Activated naive CD4-positive, alpha-beta T cell treated with Interleukin-2 at 50 U/mL for 16 hours (primary cell): ENCODE measurements around the gene NCOA7.
A peak's percentile ranks its signal among the peaks of the same experiment; 100 is the strongest.
"Not testable (repeated sequence)": the region's sequence is repeated elsewhere in the genome, so short reads cannot be mapped to it uniquely, and the experiment has no call there.

Experiments
- DNase-seq: peaks from one replicate; pipeline ENCODE4 v3.0.0-alpha.2; 2020

The NCOA7 gene

DNA sequence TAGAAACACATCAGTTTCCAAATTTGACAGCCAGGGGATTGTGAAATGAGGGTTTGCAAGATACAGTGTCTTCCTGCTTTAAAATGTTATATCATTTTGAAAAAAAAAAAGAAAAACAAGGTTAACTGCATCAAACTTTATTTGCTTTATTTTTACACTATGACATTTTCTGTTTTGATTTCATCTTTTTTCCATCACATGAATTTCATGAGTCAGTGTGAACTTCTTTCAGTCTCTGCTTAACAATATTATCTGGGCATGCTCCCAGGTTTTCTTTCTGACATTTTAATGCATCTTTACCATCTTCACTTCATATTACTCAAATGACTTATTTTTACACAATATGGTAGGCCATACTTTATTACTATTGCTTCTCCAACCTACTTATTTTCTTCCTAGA lies 1.9 kb downstream of the NCOA7 start:
- no peak for DNase-seq

DNA sequence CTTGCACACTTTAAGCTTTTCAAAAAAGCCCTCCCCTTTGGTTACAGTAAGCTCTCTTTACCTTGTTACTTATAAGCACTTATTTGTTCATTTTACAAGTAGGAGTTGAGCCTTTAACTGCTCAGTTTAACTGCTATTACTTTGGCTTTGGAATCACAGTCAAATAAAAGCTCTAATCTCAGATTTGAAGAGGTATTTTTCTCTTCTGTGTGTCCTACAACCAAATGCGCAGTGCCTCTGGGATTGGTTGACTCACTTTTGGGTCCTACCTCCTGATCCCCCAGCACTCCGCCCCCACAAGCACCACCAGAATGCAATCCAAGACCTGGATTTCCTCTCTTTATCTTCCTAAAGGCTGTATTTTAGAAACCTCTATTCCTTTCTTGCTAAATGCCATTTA lies 2.5 kb downstream of the NCOA7 start:
- no peak for DNase-seq

DNA sequence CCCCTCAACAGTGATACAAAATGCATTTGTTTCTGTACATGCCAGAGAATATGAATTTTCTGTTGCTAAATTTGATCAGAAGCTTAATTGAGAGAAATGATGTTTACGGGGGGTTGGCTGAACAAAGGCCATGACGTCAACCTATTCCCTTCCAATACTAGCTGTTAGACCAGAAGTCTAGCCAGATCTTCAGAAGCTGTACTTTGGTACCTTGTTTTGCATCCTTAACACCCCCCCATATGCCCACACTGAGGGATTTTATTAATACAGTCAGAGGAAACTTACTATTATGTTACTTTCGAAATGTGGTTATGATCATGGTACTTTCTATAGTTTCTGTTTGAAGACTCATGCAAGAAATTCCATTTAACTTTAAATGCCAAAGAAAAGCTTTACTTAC lies 3.1 kb downstream of the NCOA7 start:
- DNase-seq, result no peak

DNA sequence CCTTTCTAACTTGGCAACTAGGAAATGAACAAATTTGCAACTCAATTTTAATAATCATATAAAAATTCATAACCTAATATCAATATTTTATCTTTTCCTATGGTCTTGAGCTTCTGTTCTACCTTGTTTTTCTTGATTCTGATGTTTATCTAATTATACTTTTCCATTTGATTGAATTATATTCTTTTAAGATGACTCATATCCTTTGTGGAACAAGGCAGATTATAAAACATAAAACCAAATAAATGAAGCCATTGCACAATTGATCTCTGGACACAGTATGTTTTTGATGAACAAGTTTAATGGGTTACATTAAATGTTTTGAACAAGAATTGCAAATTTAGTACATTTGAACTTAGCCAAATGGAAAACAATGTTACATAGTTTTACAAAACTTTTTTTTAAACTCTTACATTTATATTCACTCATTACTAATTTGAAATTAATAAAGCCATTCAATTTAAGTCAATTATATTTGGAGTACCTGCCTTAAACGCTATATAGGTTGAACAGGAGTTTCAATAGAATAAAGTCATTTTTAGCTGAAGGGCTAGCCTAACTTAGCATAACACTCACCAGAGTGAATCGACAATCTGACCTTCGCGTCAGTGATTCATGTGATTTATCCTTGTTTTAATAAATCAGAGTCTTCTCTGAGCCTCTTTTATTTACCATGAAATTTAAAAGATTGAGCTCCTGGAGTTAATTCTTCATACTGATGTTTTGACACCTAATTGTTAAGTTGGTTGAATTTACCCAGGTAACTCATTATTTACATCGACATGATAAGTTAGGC lies 3.8 kb downstream of the NCOA7 start:
- no peak for DNase-seq

DNA sequence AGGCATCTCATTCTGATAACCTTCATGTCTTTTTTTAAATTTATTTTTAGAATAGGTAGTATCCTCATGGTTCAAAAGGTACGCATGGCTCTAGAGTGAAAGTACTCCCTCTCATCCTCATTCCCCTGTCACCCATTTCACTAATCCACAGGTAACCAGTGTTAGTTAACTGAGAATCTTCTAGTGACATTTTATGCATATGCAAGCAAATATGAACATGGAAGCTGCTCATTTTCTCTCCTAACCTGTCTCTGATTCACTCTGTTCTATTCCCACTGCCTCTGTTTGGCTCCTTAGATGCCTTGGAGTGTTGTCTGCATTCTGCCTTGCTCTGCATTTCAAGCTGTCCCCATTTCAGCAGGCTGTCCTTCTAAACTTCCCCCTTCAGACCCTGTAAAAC lies 4.5 kb downstream of the NCOA7 start:
- DNase-seq, result no peak

DNA sequence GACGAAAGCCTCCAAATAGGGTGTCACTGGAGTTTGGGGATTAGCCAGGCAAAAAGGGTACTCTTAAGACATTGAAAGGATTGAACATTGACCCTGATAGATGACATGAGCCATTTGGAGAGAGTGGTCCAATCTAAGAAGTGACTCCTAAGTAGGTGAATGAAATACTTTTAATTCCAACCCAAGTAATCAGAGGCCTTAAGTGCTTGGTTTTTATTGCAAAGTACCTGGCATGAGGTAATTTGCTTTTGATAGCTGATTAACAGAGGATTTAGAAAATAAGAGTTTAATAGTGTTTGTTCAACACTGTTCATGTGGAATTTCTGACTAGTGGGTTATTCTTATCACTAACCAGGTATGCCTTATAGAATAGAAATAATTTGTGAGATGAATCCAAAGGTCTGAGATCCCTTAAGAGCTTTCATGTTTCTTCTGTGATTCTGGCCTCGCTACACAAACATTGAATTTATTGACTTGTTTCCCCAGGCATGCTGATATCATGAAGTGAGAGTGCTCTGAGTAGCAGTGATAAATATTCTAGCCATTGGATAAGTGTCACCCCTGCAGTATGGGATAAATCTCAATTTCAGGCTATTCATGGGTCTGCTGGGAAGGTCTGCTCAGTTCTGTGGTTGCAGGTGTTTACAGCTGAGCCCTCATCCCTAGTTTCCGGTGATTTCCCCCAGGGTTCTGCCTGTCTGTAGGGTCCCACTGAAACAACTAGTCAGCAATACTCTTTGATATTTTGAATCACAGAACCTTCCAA lies 6.5 kb downstream of the NCOA7 start:
- no peak for DNase-seq

DNA sequence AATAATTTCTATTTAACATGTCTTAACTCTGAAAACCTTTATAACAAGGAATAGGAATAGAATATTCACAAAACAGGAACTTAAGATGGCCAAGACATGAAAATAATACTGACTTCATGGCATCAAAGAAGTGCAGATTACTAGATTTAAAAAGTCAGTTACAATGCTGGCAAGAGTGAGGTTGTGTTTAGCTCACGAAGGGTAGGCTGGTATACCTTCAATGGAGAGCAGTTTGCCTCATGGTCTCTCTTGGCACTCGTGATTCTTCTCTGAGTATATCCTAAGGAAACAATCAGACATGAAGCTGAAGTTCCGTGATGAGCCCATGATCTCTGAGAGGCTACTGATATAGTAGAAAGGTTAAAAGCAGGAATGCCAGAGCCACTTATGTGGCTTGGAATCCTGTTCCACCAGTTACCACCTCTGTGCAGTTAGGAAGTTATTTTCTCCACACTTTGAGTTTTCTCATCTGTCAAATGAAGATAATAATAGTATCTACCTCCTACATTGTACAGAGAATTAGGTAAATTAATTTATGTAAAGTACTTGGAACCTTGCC lies 7.2 kb downstream of the NCOA7 start:
- no peak for DNase-seq

DNA sequence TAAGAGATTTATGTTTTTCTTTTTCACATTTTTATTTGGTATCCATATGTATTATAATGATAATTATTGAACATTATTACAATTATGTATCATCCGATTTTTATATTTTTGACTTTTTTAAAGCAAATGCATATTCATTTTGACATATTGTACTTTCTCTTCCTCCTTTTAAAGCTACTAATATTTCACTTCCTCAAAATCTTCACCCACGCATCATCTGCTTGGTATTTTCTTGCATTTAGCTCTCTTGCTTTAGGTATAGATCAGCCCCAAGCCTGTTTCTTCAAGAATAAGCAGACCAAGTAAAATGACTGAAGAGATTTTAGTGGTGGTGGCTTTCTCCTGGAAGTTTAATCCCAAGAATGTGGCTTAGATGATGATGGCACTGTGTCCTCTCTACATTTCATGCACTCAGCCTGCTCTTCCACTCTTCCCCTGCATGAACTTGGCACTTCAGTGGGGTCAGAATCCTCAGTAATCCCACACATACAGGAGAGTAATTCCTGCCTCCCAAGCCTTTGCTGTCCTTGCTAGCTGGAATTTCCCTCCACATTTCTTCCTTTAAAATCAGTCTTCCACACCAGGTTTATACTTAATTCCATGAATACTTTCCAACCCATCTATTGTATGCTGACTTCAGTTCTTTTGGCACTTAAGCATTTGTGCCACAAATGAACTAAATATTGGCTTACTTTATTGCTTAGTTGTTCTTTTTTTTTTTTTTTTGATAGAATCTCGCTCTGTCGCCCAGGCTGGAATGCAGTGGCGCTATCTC lies 8.2 kb downstream of the NCOA7 start:
- no peak for DNase-seq

DNA sequence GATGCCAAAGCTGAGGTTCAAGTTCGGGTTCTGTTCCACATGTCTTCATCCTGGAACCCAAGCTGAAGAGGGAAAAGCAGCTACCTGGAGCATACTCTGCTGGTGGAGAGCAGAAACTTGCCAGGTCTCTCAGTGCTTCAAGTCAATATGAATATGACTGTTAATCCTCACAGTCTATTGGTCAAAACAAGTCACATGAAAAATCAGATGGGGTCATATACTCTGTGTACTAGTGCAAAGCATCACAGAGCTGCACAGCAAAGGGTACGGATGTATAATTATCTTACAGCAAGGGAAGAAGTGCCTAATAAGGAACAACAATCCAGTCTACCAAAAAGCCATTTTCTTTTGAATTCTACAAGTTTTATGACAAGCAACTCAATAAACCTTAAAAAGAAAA lies 11.6 kb downstream of the NCOA7 start:
- DNase-seq, result no peak

DNA sequence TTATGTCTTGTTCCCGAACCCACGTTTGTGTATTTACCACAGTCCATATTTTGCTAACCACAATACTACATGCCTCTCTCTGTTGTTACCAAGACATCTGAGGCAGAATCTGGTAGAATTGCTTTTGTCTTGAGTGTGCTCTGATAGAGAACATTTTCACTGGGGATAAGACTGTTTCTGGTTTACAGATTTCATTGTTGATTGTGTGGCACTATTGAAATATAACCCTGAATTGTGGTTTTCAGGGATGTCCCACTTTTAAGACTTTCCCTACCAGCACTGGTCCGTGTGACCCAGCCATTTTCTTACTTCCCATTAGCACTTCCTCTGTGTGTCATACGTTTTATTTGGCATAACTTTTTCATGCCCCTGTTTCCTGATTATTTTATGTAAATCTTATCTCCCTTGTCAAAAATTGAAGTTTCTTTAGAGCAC lies 12.2 kb downstream of the NCOA7 start:
- no peak for DNase-seq

DNA sequence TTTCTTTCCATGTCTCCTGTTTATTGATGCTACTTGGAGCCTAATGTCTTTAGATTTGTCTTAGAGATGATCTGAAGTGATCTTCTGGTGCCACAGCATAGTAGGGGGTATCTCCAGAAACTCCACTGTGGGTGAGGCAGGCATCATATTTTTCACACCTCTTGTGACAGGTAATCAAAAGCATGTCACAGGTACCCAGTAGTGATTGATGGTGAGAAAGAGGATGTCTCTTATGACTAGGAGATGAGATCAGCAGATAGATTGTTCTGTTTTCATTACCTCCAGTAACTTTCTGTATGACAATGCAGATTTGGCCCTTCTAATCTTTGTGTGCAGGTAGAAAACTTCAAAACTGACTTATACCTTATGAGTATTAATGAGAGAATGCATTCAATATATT lies 13.5 kb downstream of the NCOA7 start:
- DNase-seq, result peak; percentile 35

DNA sequence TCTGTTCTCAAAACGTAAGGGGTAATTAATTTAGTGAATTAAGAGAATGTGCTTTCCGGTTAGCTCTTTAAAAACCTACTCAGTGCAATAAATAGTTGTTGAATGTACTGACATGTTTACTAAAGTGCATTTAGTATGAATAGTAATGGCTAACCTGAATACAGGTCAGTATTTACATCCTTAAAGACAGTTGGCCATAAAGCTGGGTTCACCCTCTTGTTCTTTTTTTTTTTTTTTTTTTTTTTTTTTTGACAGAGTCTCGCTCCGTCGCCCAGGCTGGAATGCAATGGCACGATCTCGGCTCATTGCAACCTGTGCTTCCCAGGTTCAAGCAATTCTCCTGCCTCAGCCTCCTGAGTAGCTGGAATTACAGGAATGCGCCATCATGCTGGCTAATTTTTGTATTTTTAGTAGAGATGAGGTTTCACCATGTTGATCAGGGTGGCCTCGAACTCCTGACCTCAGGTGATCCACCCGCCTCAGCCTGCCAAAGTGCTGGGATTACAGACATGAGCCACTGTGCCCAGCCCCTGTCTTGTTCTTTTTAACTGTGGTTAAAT lies 14.2 kb downstream of the NCOA7 start:
- DNase-seq, result not testable (repeated sequence)

DNA sequence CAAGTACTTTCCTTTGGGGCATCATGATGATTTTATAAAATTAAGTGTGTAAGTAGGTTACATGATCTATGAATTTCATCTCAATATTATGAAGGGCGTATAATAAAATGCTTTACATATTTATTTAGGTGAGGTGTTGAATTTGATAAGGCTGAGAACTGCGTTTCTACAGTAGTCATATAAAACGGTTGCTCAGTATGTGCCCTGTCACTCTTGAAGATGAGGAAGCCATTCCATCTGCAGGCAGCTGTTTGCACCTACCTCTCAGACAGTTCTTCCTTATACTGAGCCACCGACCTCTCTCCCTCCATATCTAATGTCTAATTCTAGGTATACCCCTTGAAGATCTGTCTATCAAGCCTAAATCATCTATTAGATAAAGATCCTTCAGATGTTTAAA lies 16.1 kb downstream of the NCOA7 start:
- no peak for DNase-seq

DNA sequence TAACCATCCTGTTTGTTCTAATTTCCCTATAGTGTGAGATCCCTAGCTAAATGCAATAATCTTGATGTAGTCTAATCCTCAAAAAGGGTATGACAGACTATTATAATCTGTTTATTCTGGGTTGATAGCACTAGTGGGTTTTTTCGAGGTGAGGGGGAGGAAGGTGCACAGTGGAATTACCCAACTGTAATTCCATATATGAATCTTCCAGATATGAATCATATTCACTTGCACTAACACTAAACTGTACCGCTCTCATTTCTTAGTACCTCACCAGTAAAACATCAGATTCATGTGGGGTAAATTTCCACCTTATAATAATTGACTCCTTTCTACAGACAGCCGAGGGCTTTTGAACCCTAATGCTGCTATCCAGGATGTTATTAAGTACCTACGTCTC lies 16.5 kb downstream of the NCOA7 start:
- DNase-seq, result peak; percentile 27

DNA sequence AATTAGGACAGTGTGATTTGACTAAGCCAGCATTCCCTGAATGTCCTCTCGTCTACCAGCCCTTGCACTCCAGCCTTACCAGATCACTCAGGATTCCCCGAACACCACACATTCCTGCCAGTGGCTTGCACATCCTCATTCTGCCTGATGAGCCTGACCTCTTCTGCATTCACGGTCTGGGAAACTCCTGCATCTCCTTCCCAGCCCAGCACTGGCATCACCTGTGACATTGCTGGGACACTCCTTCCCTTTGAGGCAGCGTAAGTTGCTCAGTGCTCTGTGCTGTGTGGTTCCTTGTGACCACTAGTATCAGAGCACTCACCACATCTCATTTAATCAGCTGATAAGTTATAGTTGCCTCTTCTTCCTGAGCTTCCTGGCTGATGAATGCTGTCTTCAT lies 17.3 kb downstream of the NCOA7 start:
- DNase-seq, result no peak

DNA sequence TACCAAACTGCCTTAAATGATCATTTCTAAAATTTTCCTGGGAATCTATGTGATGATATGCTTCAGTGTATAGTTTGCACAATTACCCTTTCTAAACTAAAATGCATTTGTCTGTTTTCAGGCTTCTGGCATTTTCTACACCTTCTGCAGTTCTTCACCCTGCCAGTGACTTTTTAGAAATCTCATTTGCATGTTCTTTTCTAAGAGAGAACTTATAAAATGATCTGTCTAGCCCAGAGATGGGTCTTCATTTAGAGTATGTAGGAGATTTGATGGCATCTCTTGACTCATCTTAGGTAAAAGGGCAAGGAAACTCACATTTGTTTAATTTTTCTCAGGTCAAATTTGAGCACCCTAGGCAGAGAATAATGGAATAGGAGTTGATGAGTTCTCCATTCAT lies 17.8 kb downstream of the NCOA7 start:
- no peak for DNase-seq

DNA sequence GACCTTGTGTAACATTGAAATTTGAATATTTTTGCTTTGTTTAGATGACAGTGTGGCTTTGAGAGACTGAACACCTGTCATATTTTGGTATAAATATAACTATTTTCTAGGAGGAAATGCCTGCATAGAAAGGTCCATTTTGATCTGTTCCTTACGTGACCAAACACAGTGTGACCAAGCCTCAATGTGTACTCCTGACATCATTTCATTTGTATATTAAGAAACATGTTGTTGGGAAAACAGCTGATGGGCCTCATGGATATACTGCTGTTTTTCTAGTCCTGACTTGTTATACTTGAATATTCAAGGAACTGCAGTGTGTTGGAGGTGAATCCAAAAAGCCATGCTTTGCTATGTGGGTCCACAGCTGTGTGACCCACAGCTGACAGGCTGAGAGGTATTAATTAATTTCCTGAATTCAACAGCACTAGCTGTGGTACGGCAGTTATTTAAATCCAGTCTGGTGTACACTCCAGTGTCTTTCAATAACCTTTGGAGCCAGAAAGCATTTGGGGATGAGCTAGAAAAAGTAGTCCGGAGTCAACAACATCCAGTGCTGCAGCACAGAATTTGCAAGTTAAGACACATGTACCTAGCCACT lies 18.9 kb downstream of the NCOA7 start:
- DNase-seq, result no peak

DNA sequence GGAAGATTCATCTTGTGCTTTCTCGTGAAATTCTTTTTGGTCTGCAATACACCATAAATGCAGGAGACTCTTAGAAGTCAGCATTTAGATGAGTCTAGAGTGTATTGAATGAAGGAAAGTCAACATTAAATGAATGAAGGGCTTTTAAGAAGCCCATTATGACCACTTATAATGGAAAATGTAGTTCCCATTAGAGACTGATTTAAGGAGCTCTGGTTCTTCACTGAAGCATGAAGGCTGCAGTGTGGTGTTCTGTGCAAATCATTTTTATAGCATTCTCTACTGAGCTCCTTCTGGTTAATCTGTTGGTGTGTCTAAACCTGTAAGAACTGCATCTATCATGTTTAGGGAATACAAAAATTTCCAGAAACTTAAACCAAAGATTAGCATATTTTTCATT lies 19.7 kb downstream of the NCOA7 start:
- DNase-seq, result no peak

DNA sequence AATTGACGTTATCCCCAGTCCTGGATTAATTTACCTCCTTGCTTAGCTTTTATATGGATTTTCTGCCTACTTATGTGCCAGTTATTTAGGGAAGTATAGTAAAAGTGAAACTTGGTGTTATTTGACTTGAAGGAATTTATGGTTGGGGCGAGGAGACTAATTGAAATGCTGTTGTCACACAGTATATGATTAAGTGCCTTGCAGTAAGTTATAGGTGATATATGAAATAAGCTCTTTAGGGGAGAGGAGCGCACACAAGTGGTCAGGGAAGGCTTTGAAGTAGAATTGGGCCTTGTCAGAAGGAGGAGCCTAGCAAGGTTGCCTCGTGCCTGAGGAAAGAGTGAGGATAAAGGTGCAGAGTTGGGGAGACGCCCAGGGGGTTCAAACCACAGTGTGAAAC lies 20.5 kb downstream of the NCOA7 start:
- DNase-seq, result no peak

DNA sequence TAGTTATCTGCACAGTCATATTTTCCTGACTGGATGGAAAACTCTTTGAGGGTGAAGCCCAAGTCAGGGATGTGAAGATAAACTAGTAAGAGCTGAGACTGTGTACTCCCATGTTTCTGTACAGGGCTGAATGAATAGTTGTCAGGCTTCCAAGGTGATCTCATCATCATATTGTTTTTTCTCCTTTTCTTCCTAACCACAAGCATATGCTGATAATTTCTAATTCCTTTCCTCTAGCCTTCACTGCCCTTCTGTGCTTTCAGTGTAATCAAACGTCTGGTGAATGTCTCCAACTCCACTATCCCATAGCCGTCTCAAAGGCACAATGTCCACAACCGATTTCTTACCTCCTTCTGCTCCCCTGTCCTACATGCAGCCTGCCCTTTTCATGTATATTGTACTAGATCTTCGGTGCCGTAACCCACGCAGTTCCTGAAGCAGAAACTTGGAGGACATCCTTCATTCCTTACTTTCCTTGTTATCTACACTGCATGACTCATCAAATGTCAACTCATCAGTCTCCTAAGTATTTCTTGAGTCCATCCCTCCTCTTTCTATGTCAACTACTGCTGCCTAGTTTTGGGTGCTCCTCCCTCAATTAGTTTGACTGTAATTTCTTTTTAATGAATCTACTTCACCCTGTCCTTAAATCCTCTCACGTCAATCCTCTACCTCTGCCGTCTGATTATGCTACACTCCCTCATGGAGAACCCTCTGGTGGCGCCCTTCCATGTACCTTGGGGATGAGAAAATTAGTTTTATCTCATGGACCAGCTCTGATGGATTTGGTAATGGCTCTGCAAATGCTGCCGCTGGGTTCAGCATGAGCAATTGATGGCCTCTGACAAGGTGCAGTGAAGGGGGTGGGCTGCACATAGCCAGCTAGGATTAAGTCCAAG lies 21.9 kb downstream of the NCOA7 start:
- no peak for DNase-seq

DNA sequence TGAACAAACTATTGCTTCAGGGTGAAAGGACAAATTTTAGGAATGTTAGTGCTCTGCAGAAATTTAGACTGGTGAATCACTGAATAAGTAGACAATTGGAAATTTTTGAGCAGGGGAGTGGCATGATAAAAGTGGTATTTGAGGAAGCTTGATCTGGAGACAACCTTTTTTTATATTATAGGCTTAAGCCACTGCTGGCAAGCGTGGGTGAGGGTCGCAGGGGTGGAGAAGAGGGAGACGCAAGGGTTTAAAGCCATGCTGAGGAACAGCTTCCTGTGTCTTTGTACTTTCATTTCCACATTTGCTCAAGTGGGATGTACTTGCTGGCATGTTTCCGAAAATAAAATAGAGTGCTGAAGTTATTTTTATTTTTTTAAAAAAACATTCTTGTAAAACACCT lies 23.7 kb downstream of the NCOA7 start:
- no peak for DNase-seq
